GM12874 (cell line): ENCODE data around the gene GBGT1.
"Not testable (repeated sequence)": the region's sequence is repeated elsewhere in the genome, so short reads cannot be mapped to it uniquely, and the experiment has no call there.

Experiments used
- TF ChIP-seq, protein P1 (sequence below): IDR thresholded peaks from 2 replicates; pipeline ENCODE4 v1.5.1; 2011; ENCODE audit warnings: low read depth, mild to moderate bottlenecking, control low read depth, low read length, moderate library complexity; ENCODE audit not compliant: insufficient read depth

GBGT1 gene

DNA sequence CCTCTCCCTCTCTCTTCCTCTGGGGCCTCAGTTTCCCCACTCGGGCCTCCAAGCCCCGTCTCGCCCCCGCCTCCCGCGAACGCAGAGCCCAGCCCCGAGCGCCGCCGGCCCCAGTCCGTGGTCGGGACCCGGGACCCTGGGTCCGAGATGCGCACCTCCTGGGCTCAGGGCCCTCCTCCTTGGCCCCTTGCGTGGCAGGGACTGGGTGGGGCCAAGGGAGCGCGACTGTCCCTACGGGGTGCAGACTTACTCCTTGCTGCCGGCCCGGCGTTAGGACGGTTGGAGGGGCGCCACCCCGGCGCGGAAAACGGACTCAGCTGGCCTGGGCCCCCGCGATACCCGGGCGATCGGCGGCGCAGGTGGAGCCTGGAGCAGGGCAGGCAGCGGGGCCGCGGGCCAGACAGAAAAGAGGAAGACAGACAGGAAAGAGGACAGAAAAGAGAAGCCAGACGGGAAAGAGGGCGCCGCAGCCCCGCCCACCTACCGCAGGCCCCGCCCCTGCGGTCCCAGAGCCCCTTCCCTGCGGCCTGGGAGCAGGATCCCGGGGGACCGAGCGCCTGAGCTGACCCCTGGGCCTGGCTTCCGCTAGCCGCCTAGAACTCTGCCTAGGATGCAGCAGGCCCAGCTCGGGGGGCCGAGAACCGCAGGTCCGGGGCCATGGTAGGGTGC lies at the start of gene GBGT1:
TSS of gene GBGT1 (minus strand) at position 411 of the 669 bp plus-strand sequence. CDS start 1,502 bp downstream, outside the sequence.
- TF ChIP-seq, protein P1, sequence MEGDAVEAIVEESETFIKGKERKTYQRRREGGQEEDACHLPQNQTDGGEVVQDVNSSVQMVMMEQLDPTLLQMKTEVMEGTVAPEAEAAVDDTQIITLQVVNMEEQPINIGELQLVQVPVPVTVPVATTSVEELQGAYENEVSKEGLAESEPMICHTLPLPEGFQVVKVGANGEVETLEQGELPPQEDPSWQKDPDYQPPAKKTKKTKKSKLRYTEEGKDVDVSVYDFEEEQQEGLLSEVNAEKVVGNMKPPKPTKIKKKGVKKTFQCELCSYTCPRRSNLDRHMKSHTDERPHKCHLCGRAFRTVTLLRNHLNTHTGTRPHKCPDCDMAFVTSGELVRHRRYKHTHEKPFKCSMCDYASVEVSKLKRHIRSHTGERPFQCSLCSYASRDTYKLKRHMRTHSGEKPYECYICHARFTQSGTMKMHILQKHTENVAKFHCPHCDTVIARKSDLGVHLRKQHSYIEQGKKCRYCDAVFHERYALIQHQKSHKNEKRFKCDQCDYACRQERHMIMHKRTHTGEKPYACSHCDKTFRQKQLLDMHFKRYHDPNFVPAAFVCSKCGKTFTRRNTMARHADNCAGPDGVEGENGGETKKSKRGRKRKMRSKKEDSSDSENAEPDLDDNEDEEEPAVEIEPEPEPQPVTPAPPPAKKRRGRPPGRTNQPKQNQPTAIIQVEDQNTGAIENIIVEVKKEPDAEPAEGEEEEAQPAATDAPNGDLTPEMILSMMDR = no peak

DNA sequence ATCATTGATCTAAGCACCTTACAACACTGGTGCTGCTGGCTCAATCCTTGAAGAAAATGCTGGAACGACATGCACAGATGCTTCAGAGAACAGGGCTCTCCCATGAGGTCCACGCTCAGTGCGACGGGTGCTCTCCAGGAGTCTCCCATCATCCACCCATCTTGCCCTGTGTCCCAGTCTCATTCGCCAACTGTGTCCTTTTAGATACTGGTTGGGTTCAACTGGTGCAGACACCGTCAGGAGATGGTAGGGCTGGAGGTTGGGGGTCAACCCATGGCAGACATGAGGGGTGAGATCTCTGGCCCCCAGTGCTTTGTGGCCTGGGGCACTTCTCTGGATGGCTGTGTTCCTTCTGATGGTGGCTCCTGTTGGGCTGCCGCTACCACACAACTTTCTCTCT lies 46.9 kb upstream of the GBGT1 start:
- TF ChIP-seq, protein P1 = no peak

DNA sequence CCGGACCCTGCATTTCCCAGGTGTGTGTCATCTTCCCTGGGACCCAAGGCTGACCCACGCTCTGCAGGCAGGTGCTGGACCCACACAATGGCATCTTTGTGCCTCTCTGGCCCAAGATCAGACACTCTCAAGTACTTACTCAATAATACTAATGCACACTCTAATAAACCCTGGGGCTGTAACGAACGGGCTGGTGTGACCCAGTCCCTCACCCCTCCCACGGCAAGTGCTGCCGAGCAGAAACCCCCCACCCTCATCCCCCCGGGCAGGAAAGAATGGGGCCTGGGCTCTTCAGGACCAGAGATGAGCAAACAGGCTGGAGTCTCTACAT lies 46.5 kb upstream of the GBGT1 start:
- TF ChIP-seq, protein P1 = no peak

DNA sequence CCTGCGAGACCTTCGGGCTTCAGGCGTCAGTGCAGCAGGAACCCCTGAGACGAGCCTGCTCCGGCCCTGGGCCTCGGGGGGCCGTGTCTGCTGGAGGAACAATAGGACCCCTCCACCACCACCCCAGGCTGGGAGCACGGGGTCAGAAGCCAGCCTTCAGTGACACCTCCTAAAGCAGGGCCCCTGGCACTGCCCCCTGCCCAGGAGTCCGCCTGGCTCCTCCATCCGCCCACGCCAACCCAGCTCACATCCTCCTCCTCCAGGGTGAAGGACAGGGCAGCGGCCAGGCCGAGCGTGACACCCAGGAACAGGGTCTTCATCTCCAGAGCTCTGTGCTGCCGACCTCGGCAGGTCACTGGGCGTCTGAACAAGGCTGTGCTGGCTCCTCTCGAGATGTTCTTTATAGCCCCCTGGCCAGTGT lies 45.2 kb upstream of the GBGT1 start, which contains the start of gene OBP2B:
TSS of gene OBP2B (minus strand) at position 371 of the 421 bp plus-strand sequence. CDS start at position 320, 51 bp downstream.
- TF ChIP-seq, protein P1 = not testable (repeated sequence)

DNA sequence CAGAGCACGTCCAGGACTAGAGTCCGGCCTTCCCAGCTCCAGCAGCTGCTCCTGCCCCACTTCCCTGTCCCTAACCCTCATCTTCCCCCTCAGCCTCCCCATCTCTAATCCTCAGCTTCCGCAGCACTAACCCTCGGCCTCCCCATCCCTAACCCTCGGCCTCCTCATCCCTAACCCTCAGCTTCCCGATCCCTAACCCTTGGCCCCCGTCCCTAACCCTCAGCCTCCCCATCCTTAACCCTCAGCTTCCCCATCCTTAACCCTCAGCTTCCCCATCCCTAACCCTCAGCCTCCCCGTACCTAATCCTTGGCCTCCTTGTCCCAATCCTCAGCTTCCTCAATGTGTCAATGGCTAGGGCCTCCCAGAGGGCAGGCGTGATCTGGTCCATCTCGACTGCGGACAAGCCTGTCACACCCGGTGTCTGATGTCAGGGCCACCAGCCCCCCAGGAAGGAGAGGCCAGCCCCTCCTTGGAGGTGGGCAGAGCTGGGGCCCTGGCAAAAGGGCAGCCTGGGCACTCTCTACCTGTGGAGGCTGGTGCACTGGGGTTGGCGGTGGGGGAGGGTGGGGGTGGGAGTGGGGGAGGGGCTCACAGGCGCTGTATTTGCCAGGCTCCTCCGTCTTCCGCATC lies 43.9 kb upstream of the GBGT1 start:
- TF ChIP-seq, protein P1 = no peak

DNA sequence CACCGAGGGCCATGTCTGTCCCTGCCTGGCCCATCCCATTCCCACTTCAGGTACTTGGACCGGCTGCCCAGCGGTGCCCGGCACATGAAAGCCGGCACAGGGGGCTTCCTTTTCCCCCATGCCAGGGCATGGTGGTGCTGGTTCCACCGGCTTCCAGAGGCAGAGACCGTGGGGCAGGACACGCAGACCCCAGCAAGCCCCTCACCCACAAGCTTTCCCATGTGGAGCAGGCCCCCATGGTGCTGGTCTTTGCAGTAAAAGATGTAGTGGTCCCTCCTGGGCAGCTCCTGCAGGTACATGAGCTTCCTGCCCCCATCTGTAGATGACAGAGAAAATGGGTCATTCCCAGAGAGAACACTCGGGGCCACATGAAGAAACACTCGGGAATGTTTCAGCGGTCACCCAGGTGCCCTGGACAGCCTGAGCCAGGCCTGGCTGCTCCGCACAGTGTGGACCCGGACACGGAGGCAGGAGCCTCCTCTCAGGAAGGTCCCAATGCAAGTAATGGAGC lies 43.4 kb upstream of the GBGT1 start:
- TF ChIP-seq, protein P1 = no peak

DNA sequence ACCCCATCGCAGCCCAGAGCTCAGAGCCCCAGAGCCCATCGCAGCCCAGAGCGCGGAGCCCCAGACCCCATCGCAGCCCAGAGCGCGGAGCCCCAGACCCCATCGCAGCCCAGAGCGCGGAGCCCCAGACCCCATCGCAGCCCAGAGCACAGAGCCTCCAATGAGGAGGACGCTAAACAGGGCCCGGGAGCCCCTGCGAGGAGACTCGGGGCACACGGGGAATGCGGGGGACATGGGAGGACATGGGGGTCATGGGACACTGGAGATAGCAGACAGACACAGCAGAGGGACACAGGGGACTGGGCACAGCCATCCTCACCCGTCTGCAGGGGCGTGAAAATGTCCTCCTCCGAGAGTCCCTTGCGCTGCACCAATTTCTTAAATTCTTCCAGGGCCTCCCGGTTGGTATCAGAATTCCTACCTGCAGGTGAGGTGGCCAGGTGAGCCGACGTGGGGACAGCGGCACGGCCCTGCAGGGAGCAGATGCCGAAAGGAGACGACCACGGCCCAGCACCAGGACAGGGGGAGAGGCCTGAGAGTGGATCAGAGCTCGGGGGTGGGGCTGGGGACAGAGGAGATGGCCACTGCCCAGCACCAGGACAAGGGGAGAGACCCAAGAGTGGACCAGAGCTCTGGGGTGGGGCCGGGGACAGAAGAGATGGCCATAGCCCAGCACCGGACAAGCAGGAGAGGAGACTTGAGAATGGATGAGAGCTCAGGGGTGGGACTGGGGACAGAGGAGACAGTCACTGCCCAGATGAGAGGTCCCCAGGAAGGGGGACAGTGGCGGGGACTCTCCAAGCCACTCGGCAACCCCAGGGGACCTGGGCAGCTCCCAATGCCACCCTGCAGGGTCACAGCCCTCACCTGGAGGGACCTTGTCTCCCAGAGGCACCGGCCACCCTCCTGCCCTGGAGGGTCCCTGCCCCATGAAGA lies 42.5 kb upstream of the GBGT1 start:
- TF ChIP-seq, protein P1 = no peak
